Activated CD4-positive, alpha-beta T cell treated with anti-CD3 and anti-CD28 coated beads for 36 hours (primary cell): ENCODE measurements around the gene NUBP1. TPM values are rescaled to one million over a fixed set of nuclear protein-coding genes. Genes with fewer than 3 reads are reported as not detected.
A peak's percentile ranks its signal among the peaks of the same experiment; 100 is the strongest.

Experiments used
- ATAC-seq: fragments of 200-7000 bp; cut with Tn5 transposase; one replicate; pipeline ENCODE4 v1.10.0; 2021; ENCODE audit warnings: mild to moderate bottlenecking, moderate library complexity
- CTCF ChIA-PET: fragments of 350-600 bp; sonication (Branson Sonifier 250); formaldehyde crosslinking; loops from one replicate; lab custom pipeline; 2021; ENCODE audit warnings: antibody characterized with exemption; lab: Charles Lee
- POLR2A ChIA-PET: fragments of 350-600 bp; sonication (Branson Sonifier 250); formaldehyde crosslinking; loops from one replicate; lab custom pipeline; 2021; ENCODE audit warnings: antibody characterized with exemption, inconsistent platforms; lab: Charles Lee
- DNase-seq: peaks from one replicate; pipeline ENCODE4 v3.0.0-alpha.2; 2020
- H3K27ac Mint-ChIP-seq: one replicate; pipeline ENCODE4 v1.8.0; 2021; ENCODE audit warnings: mixed read lengths
- H3K27me3 Mint-ChIP-seq: one replicate; pipeline ENCODE4 v1.8.0; 2021; ENCODE audit warnings: mixed read lengths
- H3K36me3 Mint-ChIP-seq: one replicate; pipeline ENCODE4 v1.8.0; 2021; ENCODE audit warnings: low read depth, mixed read lengths
- H3K4me1 Mint-ChIP-seq: one replicate; pipeline ENCODE4 v1.8.0; 2021; ENCODE audit warnings: mixed read lengths
- H3K4me3 Mint-ChIP-seq: one replicate; pipeline ENCODE4 v1.8.0; 2021; ENCODE audit warnings: mild to moderate bottlenecking, moderate library complexity, mixed read lengths
- H3K9me3 Mint-ChIP-seq: one replicate; pipeline ENCODE4 v1.8.0; 2021; ENCODE audit warnings: low read depth, mixed read lengths
- intact Hi-C, 2 experiments: fragments of 100-400 bp; cut with DNase I in 1 of 2; cut with micrococcal nuclease in 1 of 2; formaldehyde crosslinking; loops; one replicate each; pipeline versions ENCODE4 v1.14.2 to v1.15.1; 2022 to 2024; cut with DNase I, micrococcal nuclease
- total RNA-seq, 2 experiments: library from RNA; stranded (reverse); gene quantifications; one replicate each; pipeline ENCODE4 v1.2.3, GENCODE V29; 2021

Gene NUBP1
- total RNA-seq: 10 to 100 TPM; 25.9 to 33.1 TPM

DNA sequence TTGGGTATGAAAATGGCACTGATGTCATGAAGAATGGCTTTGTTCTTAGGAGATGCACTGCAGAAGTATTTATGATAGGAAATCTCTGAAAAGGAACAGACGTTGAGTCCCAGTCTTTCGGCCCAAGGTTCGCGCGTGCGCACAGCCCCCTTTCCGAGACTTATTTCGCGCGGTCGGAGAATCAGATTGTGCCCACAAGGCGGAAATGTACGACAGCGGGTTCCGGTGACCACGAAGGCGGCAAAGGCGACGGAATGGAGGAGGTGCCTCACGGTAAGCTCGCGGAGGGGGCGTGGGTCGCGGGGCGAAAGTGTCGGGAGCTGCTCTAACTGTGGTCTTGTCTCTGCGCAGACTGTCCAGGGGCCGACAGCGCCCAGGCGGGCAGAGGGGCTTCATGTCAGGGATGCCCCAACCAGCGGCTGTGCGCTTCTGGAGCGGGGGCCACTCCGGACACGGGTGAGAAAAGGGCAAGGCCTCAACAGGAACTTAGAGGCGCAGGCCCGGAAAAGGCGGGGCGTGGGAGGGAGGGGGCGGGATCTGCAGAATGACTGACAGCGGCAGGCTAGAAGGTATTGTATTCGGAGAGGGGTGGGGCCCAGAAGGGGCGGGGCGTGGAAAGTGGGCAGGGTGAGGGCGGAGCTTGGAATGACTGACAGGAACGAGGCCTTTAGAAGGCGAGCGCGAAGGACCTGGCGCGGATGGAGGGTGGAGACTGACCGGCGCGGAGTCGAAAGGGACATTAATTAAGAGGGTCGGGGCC lies at the start of gene NUBP1:
Gene NUBP1, plus strand, starts transcription at position 233 of the 760 bp plus-strand sequence. Its CDS starts 22 bp downstream, at position 255.
- H3K27me3 Mint-ChIP-seq: no peaks in the 10 kb centered on the region
- peak within 1 kb of the TSS; percentile 98 for H3K27ac Mint-ChIP-seq
- peak within 1 kb of the TSS; percentile 75 for H3K4me3 Mint-ChIP-seq
- peaks cover 14% of the 10 kb centered on the region for H3K36me3 Mint-ChIP-seq
- DNase-seq (peak; percentile 100), ATAC-seq (peak; percentile 95)
- POLR2A ChIA-PET: interaction anchor here (0.7 to 1.4 kb wide), 3 partner anchors 172 to 199 kb away, joined by 4 to 5 read pairs (median 4); partner anchors contain the start of gene DEXI
- peaks cover 30% of the 10 kb centered on the region for H3K4me1 Mint-ChIP-seq
- intact Hi-C loops: loop anchor here (1.0 to 5.0 kb wide), 12 partner anchors 175 to 1946 kb away; partner anchors contain the start of genes DEXI (in 2 of the 2), ATF7IP2 (in 1 of the 2), CLEC16A (in 1 of the 2) and HAPSTR1 (in 1 of the 2)
- CTCF ChIA-PET: interaction anchor here (0.6 to 1.4 kb wide), 9 partner anchors 11 to 1604 kb away, joined by 3 to 5 read pairs (median 3); partner anchors contain the start of genes CIITA and TXNDC11
- no peaks in the 10 kb centered on the region for H3K9me3 Mint-ChIP-seq

DNA sequence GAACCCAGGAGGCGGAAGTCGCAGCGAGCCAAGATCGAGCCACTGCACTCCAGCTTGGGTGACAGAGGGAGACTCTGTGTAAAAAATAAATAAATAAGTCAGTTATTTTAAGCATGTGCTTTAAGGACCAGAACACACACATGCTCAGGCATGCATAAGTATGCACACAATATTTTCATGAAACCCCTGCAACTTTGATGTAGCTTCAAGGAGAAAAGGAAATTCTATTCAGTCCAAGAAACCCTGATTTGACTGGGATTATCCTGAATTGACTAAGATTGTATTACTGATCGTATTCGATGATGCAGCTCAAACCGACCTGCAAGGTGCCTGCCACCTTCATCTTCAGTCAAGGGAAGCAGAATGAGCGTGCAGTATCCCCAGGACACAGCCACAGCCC lies 49.8 kb upstream of the NUBP1 start:
- H3K27ac Mint-ChIP-seq: no peak overlapping the region
- no peak for DNase-seq
- H3K27me3 Mint-ChIP-seq: peaks cover 14% of the 10 kb centered on the region
- ChIA-PET POLR2A (no interaction called here), CTCF (interaction anchor here (1.1 kb wide), 1 partner anchor 180 kb away, joined by 3 read pairs; no protein-coding TSS in a partner anchor)
- H3K4me3 Mint-ChIP-seq: no peak overlapping the region
- intact Hi-C loops: no loop called here
- H3K9me3 Mint-ChIP-seq: no peaks in the 10 kb centered on the region
- no peaks in the 10 kb centered on the region for H3K4me1 Mint-ChIP-seq
- no peaks in the 10 kb centered on the region for H3K36me3 Mint-ChIP-seq
- ATAC-seq: no peak

- CTCF ChIA-PET: interaction anchor here (1.1 kb wide), 1 partner anchor 180 kb away, joined by 3 read pairs; no protein-coding TSS in a partner anchor
- no peak for ATAC-seq
Measured at GRCh38 chr16:10694306-10694705, 49.3 kb upstream of the NUBP1 start.

GRCh38 chr16:10694830-10695229 lies 48.8 kb upstream of the NUBP1 start, which contains the start of gene TEKT5:
TSS of gene TEKT5 (minus strand) at chr16:10694930. CDS start at chr16:10694873, 57 bp downstream.
- ATAC-seq (no peak), DNase-seq (no peak)
- ChIA-PET CTCF (interaction anchor here (0.6 to 0.7 kb wide), 2 partner anchors 43 to 1158 kb away, joined by 3 read pairs; no protein-coding TSS in a partner anchor), POLR2A (interaction anchor here (0.6 kb wide), 1 partner anchor 307 kb away, joined by 3 read pairs; no protein-coding TSS in a partner anchor)
- Mint-ChIP-seq H3K4me3 (no peak within 1 kb of the TSS), H3K27me3 (peaks cover 14% of the 10 kb centered on the region), H3K36me3 (no peaks in the 10 kb centered on the region), H3K4me1 (no peaks in the 10 kb centered on the region), H3K9me3 (no peaks in the 10 kb centered on the region), H3K27ac (no peak within 1 kb of the TSS)
- intact Hi-C loops: no loop called here

More at GRCh38 chr16:10694306-10694705, 49.3 kb upstream of the NUBP1 start:
- DNase-seq: no peak
- H3K27me3 Mint-ChIP-seq: peaks cover 14% of the 10 kb centered on the region
- no peaks in the 10 kb centered on the region for H3K9me3 Mint-ChIP-seq
- POLR2A ChIA-PET: no interaction called here
- H3K27ac Mint-ChIP-seq: no peak overlapping the region
- no peaks in the 10 kb centered on the region for H3K36me3 Mint-ChIP-seq
- H3K4me3 Mint-ChIP-seq: no peak overlapping the region
- no peaks in the 10 kb centered on the region for H3K4me1 Mint-ChIP-seq
- intact Hi-C loops: no loop called here

DNA sequence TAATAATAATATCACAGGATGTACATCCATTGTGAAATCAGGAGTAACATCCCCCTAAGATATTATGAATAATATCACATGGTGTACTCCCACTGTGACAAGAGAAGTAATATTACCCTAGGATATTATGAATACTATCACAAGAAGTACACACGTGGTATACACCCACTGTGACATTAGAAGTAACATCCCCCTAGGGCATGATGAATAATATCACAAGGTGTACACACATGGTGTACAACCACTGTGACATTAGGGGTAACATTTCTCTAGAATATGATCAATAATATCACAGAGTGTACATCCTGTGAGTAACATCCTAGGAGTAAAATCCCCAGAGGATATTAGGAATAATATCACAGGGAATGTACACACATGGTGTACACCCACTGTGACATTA lies 43.9 kb upstream of the NUBP1 start:
- no peaks in the 10 kb centered on the region for H3K36me3 Mint-ChIP-seq
- no peaks in the 10 kb centered on the region for H3K4me1 Mint-ChIP-seq
- intact Hi-C loops: no loop called here
- DNase-seq (no peak), ATAC-seq (peak; percentile 48)
- H3K4me3 Mint-ChIP-seq: no peak overlapping the region
- H3K27ac Mint-ChIP-seq: no peak overlapping the region
- ChIA-PET CTCF (no interaction called here), POLR2A (no interaction called here)
- no peaks in the 10 kb centered on the region for H3K9me3 Mint-ChIP-seq
- H3K27me3 Mint-ChIP-seq: no peaks in the 10 kb centered on the region

DNA sequence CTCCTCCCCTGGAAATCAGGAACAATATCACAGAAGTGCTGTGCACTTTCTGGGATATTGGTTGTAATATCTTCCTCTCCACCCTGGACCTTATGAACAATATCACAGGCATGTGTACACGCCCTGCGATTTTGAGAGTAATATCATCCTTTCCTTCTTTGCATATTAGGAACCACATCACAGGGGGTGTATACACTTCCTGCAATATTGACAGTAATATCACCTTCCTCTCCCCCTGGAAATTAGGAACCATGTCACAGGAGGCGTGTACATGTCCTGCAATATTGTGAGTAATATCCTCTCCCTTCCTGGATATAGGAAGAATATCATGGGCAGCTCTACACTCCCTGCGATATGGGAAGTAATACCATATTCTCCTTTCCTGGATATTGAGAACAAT lies 34.7 kb upstream of the NUBP1 start:
- no peak for ATAC-seq
- Mint-ChIP-seq H3K27me3 (peaks cover 3% of the 10 kb centered on the region), H3K36me3 (no peaks in the 10 kb centered on the region), H3K9me3 (no peaks in the 10 kb centered on the region), H3K4me3 (no peak overlapping the region), H3K27ac (no peak overlapping the region), H3K4me1 (no peaks in the 10 kb centered on the region)
- ChIA-PET POLR2A (no interaction called here), CTCF (no interaction called here)
- DNase-seq: no peak
- intact Hi-C loops: no loop called here

GRCh38 chr16:10728003-10728887 lies 15.4 kb upstream of the NUBP1 start:
- POLR2A ChIA-PET: no interaction called here
- DNase-seq (no peak), ATAC-seq (no peak)
- Mint-ChIP-seq H3K27me3 (no peaks in the 10 kb centered on the region), H3K36me3 (no peaks in the 10 kb centered on the region), H3K9me3 (peaks cover 2% of the 10 kb centered on the region), H3K27ac (no peak overlapping the region), H3K4me3 (no peak overlapping the region), H3K4me1 (no peaks in the 10 kb centered on the region)
- CTCF ChIA-PET: no interaction called here
- intact Hi-C loops: no loop called here

DNA sequence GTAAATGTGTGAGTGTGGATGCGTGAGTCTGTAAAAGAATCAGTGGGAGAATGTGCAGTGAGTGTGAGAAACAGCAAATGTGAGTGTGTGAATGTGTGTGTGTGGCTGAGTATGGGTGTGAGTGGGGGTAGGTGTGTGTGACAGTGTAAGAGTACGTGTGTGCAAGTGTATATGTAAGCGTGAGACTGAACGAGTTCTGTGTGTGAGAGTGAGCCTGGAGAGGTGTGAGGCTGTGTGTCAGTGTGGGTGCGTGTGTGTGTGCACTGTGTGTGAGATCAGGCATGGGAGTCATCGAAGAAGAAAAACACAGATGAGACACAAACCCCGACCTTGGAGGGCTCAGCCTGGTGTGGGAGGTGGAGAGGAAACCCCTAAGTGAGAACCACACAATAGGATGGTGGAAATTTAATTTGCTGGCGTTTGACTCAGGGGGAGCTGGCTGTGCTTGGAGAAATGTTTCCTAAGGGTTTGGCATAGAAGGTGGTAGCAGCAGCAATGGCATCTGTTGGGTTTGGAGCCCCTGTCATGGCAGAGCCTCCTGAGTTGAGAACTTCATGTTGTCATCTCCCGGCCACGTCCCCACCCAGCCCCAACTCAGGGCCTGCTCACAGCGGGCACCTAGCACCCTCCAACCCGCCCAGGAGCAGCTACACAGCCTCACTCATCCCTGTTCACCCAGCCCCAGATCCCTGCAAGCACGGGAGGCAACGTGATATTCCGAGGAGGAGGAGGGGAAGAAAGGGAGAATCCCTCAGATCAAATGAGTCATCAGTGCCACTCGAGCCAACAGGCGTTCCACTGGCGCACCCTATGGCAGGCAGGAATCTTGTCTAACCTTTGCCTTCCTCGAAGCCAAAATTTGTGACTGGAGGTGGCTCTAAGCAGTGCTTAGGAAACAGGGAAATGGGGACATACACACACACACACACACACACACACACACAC lies 14.3 kb upstream of the NUBP1 start:
- Mint-ChIP-seq H3K27me3 (no peaks in the 10 kb centered on the region), H3K9me3 (peaks cover 3% of the 10 kb centered on the region), H3K27ac (no peak overlapping the region), H3K4me1 (no peaks in the 10 kb centered on the region), H3K4me3 (no peak overlapping the region), H3K36me3 (no peaks in the 10 kb centered on the region)
- ChIA-PET POLR2A (no interaction called here), CTCF (no interaction called here)
- intact Hi-C loops: loop anchor here in 1 of 2 experiments (10.0 kb wide), 1 partner anchor 415 kb away; no protein-coding TSS in a partner anchor
- no peak for ATAC-seq
- no peak for DNase-seq

GRCh38 chr16:10731790-10732189 lies 11.9 kb upstream of the NUBP1 start:
- POLR2A ChIA-PET: no interaction called here
- Mint-ChIP-seq H3K4me1 (no peaks in the 10 kb centered on the region), H3K36me3 (no peaks in the 10 kb centered on the region), H3K9me3 (peaks cover 3% of the 10 kb centered on the region), H3K27me3 (no peaks in the 10 kb centered on the region), H3K4me3 (no peak overlapping the region), H3K27ac (no peak overlapping the region)
- DNase-seq (no peak), ATAC-seq (no peak)
- intact Hi-C loops: loop anchor here in 1 of 2 experiments (10.0 kb wide), 1 partner anchor 417 kb away; no protein-coding TSS in a partner anchor
- CTCF ChIA-PET: interaction anchor here (0.9 to 1.2 kb wide), 2 partner anchors 217 to 218 kb away, joined by 3 to 7 read pairs; no protein-coding TSS in a partner anchor

GRCh38 chr16:10737068-10737625 lies 6.5 kb upstream of the NUBP1 start:
- H3K36me3 Mint-ChIP-seq: no peaks in the 10 kb centered on the region
- intact Hi-C loops: loop anchor here (1.0 to 10.0 kb wide), 8 partner anchors 20 to 481 kb away; no protein-coding TSS in a partner anchor
- ATAC-seq (peak; percentile 46), DNase-seq (peak; percentile 77)
- peaks cover 3% of the 10 kb centered on the region for H3K9me3 Mint-ChIP-seq
- ChIA-PET POLR2A (no interaction called here), CTCF (interaction anchor here (0.6 to 6.3 kb wide), 19 partner anchors 13 to 1695 kb away, joined by 3 to 71 read pairs (median 4); partner anchors contain the start of gene TEKT5)
- no peaks in the 10 kb centered on the region for H3K27me3 Mint-ChIP-seq
- no peak overlapping the region for H3K27ac Mint-ChIP-seq
- H3K4me1 Mint-ChIP-seq: peaks cover 29% of the 10 kb centered on the region
- peak overlapping the region; percentile 36 for H3K4me3 Mint-ChIP-seq
